ENCODE data around the gene SIX5.

Gene SIX5

DNA sequence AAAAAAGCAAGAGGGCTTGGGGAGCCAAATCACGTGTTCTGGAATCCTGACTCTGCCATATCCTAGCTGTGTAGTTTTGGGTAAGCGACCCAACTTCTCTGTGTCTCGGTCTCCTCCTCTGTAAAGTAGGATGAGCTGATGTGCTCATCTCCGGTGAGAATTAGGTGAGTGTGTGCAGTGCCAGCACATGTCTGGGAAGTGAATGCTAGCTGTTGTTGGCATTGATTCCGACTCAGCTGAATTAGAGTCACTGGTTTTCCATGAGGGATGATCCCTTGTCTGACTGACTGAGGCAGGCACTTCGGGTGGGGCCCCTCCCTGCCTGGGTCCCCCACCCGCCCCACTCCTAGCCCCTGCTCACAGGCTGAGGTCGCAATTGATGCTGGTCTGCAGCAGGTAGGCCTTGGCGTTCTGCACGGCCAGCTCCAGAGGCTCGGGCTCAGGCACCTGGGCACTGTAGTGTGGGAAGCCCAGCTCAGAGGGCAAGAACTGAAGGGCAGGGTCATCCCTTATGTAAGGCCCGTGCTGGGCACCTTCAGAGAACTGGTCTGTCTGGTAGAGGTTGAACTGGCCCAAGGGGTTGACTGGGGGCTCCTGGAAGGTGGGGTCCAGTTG lies 45.2 kb upstream of the SIX5 start:
- no peak for DNase-seq (ENCODE audit: low spot score)
- TF ChIP-seq, protein P1, sequence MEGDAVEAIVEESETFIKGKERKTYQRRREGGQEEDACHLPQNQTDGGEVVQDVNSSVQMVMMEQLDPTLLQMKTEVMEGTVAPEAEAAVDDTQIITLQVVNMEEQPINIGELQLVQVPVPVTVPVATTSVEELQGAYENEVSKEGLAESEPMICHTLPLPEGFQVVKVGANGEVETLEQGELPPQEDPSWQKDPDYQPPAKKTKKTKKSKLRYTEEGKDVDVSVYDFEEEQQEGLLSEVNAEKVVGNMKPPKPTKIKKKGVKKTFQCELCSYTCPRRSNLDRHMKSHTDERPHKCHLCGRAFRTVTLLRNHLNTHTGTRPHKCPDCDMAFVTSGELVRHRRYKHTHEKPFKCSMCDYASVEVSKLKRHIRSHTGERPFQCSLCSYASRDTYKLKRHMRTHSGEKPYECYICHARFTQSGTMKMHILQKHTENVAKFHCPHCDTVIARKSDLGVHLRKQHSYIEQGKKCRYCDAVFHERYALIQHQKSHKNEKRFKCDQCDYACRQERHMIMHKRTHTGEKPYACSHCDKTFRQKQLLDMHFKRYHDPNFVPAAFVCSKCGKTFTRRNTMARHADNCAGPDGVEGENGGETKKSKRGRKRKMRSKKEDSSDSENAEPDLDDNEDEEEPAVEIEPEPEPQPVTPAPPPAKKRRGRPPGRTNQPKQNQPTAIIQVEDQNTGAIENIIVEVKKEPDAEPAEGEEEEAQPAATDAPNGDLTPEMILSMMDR (IDR thresholded peaks at IDR 0.05) = no peak
- H3K4me3 ChIP-seq = no peak overlapping the region
- H3K27ac ChIP-seq = no peak overlapping the region

DNA sequence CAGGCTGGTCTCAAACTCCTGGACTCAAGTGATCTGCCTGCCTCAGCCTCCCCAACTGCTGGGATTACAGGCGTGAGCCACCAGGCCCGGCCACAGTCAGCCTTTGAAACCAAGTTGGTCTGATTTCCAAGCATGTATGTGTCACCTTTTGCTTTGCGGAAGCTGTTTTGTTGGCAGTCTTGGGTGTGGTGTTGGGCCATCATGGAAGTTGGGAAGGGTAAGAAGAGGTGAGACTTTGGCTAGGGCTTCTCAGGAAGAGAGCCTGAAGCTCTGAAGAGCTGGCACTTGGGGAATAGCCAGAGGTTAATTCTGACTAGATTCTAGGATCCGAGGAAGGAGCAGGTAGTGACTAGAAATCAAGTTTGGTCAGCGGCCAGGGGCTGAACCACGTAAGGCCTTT lies 43.2 kb upstream of the SIX5 start:
- no peak for DNase-seq (ENCODE audit: low spot score)

DNA sequence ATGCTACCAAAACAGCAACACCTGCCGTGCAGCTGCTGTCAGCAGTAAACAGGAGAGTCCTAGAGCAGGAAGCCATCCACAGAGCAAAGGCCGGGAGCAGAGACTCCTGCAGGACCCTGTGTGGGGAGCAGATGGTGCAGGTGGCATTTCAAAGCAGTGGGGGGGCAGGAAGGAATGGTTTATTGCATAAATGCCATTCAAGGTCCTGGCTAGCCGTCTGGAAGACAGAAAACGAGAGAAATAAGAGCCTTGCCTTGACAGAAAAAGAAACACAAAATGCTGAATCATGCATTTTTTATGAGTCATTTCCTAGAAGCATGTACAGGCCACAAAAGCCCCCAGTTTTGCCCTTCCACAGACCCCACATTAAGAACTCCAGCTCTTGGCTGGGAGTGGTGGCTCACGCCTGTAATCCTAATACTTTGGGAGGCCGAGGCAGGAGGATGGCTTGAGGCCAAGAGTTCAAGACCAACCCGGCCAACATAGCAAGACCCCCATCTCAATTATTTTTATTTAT lies 40.6 kb upstream of the SIX5 start:
- no peak for DNase-seq (ENCODE audit: low spot score)
- Histone ChIP-seq H3K4me3 (no peak overlapping the region), H3K27ac (no peak overlapping the region)
- TF ChIP-seq, protein P1 (IDR thresholded peaks at IDR 0.05) = no peak

More for the DNA sequence above, 43.2 kb upstream of the SIX5 start:
- TF ChIP-seq, protein P1 (IDR thresholded peaks at IDR 0.05) = no peak
- no peak overlapping the region for H3K27ac ChIP-seq
- H3K4me3 ChIP-seq = no peak overlapping the region

DNA sequence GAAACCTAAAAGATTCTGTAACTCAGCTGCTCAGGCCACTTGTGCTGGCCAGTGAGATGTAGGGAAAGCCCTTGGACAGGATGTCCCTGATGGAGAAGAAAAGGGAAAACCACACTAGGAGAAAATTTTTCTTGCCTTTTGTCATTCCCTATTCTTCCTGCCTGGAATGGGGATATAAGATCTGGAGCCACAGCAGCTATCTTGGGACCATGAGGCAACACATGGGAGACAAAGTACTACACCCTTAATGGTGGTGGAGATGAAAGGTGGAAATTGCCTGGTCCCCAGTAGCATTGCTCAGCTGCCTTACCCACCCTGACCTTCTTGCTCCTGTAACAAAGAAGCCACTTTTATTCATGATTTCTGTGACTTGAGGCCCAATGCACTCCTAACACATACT lies 36.7 kb upstream of the SIX5 start:
- H3K27ac ChIP-seq = no peak overlapping the region
- H3K4me3 ChIP-seq = no peak overlapping the region
- no peak for DNase-seq (ENCODE audit: low spot score)
- TF ChIP-seq, protein P1 (IDR thresholded peaks at IDR 0.05) = no peak

DNA sequence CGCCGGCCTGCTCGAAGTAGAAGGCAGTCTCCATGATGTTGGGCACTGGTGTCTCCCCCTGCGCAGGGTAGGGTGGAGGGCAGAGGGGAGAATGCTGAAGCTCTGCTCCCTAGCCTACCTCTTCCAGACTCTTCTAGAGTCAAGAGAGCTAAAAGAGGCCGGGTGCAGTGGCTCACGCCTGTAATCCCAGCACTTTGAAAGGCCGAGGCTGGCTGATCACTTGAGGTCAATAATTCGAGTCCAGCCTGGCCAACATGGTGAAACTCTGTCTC lies 35.8 kb upstream of the SIX5 start:
- no peak for DNase-seq (ENCODE audit: low spot score)
- H3K27ac ChIP-seq = no peak overlapping the region
- TF ChIP-seq, protein P1 (IDR thresholded peaks at IDR 0.05) = no peak
- no peak overlapping the region for H3K4me3 ChIP-seq

DNA sequence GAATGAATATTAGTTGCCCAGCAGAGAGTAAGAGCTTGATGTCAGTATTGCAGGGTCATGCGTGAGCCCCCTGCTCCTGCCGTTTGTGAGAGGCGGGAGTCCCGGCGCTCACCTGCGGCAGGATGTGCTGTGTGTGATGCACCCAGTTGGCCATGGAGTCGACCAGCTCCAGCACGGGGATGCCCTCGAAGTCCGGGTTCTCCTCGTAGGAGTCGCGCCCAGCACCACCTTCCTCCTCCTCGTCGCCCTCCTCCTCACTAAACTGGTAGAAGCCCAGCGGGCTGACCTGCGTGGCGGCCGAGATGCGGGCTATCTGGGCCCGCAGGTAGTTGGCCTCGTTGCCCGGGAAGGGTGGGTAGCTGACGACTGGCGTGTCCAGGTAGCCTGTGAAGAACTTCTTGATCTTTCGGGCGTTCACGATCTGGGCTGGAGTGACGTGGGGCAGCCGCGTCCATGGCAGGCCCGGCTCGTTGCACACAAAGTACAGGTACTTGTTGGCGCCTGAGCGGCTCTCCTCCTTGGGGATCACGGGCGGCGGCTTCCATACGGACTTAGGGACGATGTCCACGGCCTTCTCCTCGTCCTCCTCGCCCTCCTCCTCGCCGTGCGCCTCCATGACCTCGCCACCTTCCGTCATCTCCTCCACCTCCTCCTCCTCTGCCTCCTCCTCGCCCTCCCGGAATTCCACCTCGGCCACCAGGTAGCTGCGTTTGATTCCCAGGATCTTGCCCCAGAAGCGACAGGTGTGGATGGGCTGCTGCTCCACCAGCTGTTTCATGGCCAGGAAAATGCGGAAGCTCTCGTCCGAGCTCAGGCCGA lies 35.3 kb upstream of the SIX5 start:
- no peak for DNase-seq (ENCODE audit: low spot score)
- no peak overlapping the region for H3K27ac ChIP-seq
- no peak overlapping the region for H3K4me3 ChIP-seq
- TF ChIP-seq, protein P1 (IDR thresholded peaks at IDR 0.05) = no peak
